CD4-positive, CD25-positive, alpha-beta regulatory T cell (primary cell): ENCODE measurements around the gene MELTF. TPM values are rescaled to one million over a fixed set of nuclear protein-coding genes. Genes with fewer than 3 reads are reported as not detected.
"Not testable (repeated sequence)": the region's sequence is repeated elsewhere in the genome, so short reads cannot be mapped to it uniquely, and the experiment has no call there.

ENCODE experiments used
- ATAC-seq, 2 donors: fragments of 150-1000 bp; cut with Tn5 transposase; one replicate each; pipeline ENCODE4 v1.10.0; 2021; ENCODE audit warnings: low read depth in 2 of 2, moderate number of reproducible peaks in 2 of 2, moderate library complexity in 1 of 2
- DNase-seq, 3 donors: peaks; one replicate each; pipeline versions ENCODE4 v3.0.0 to v3.0.0-alpha.2; 2012 to 2022; ENCODE audit warnings: mixed read lengths in 1 of 3
- H3K27ac ChIP-seq: one replicate; pipeline ENCODE4 v1.7.0; 2013; ENCODE audit warnings: mild to moderate bottlenecking, low read length; ENCODE audit not compliant: insufficient read depth, poor library complexity, severe bottlenecking
- H3K27me3 ChIP-seq: one replicate; pipeline ENCODE4 v1.7.0; 2013; ENCODE audit warnings: low read length; ENCODE audit not compliant: control insufficient read depth, insufficient read depth
- H3K36me3 ChIP-seq: one replicate; pipeline ENCODE4 v1.7.0; 2013; ENCODE audit warnings: mild to moderate bottlenecking, low read length, moderate library complexity; ENCODE audit not compliant: control insufficient read depth, insufficient read depth
- H3K4me1 ChIP-seq: 2 replicates; pipeline ENCODE4 v1.7.0; 2013; ENCODE audit warnings: mild to moderate bottlenecking, low read length; ENCODE audit not compliant: insufficient read depth, control insufficient read depth, poor library complexity, severe bottlenecking
- H3K4me3 ChIP-seq: one replicate; pipeline ENCODE4 v1.7.0; 2013; ENCODE audit warnings: low read depth, mild to moderate bottlenecking, low read length, moderate library complexity
- H3K9me3 ChIP-seq, 2 experiments: 1 replicate in 1 of 2; 2 replicates in 1 of 2; pipeline ENCODE4 v1.7.0; 2013; ENCODE audit warnings: low read length in 2 of 2, mild to moderate bottlenecking in 1 of 2, moderate library complexity in 1 of 2; ENCODE audit not compliant: control insufficient read depth in 2 of 2
- H3K27ac Mint-ChIP-seq, 3 donors: one replicate each; pipeline ENCODE4 v1.8.0; 2020 to 2022; ENCODE audit warnings: mild to moderate bottlenecking in 3 of 3, mixed read lengths in 3 of 3, moderate library complexity in 2 of 3
- H3K27me3 Mint-ChIP-seq: one replicate; pipeline ENCODE4 v1.8.0; 2022; ENCODE audit warnings: mild to moderate bottlenecking, mixed read lengths
- H3K36me3 Mint-ChIP-seq: one replicate; pipeline ENCODE4 v1.8.0; 2020; ENCODE audit warnings: mixed read lengths
- H3K4me1 Mint-ChIP-seq, 4 donors: one replicate each; pipeline ENCODE4 v1.8.0; 2020 to 2022; ENCODE audit warnings: mixed read lengths in 4 of 4, mild to moderate bottlenecking in 1 of 4
- H3K4me3 Mint-ChIP-seq, 4 donors: one replicate each; pipeline ENCODE4 v1.8.0; 2020 to 2022; ENCODE audit warnings: mild to moderate bottlenecking in 4 of 4, mixed read lengths in 4 of 4, moderate library complexity in 3 of 4
- H3K9me3 Mint-ChIP-seq, 7 donors: one replicate each; pipeline ENCODE4 v1.8.0; 2020 to 2022; ENCODE audit warnings: mixed read lengths in 7 of 7, mild to moderate bottlenecking in 3 of 7, moderate library complexity in 2 of 7
- polyA plus RNA-seq, 4 donors: library from polyadenylated mRNA; unstranded; fragments of 300-500 nt; fragmentation: Illumina TruSeq; gene quantifications; one replicate each; pipeline ENCODE4 v1.2.3, GENCODE V29; 2021
- total RNA-seq: library from RNA; stranded (reverse); gene quantifications from one replicate; pipeline ENCODE4 v1.2.3, GENCODE V29; 2022

The MELTF gene
- total and polyA plus RNA-seq, 5 donors from 2014 or later: 0.10 to 1.4 (median 0.47) TPM

- H3K4me1 ChIP-seq: no peaks in the 10 kb centered on the region
- no peak overlapping the region for H3K27ac ChIP-seq
These were observed 12.4 kb upstream of the MELTF start for GRCh38 chr3:197041875-197042488.

GRCh38 chr3:197040658-197041057, 11.0 kb upstream of the MELTF start:
- H3K36me3 Mint-ChIP-seq: peaks cover 6% of the 10 kb centered on the region
- ATAC-seq: no peak
- H3K27ac ChIP-seq: no peak overlapping the region

More at GRCh38 chr3:197041875-197042488, 12.4 kb upstream of the MELTF start:
- Mint-ChIP-seq H3K4me1 (no peaks in the 10 kb centered on the region), H3K27me3 (no peaks in the 10 kb centered on the region), H3K36me3 (peaks cover 19% of the 10 kb centered on the region), H3K27ac (peak overlapping the region in 1 of 3 donors; percentile 86), H3K9me3 (no peaks in the 10 kb centered on the region), H3K4me3 (no peak overlapping the region)
- Histone ChIP-seq H3K9me3 (no peaks in the 10 kb centered on the region), H3K27me3 (no peaks in the 10 kb centered on the region), H3K4me3 (no peak overlapping the region), H3K36me3 (peaks cover 41% of the 10 kb centered on the region)
- ATAC-seq (no peak), DNase-seq (no peak)

GRCh38 chr3:197038679-197039462, 9.3 kb upstream of the MELTF start:
- no peak overlapping the region for H3K4me3 ChIP-seq
- Mint-ChIP-seq H3K9me3 (no peaks in the 10 kb centered on the region), H3K27me3 (no peaks in the 10 kb centered on the region), H3K27ac (no peak overlapping the region), H3K4me3 (no peak overlapping the region), H3K4me1 (peaks cover 0 to 5% (median 1%) of the 10 kb centered on the region in 4 donors), H3K36me3 (no peaks in the 10 kb centered on the region)
- H3K36me3 ChIP-seq: peaks cover 14% of the 10 kb centered on the region
- H3K27me3 ChIP-seq: no peaks in the 10 kb centered on the region
- no peak overlapping the region for H3K27ac ChIP-seq
- H3K4me1 ChIP-seq: no peaks in the 10 kb centered on the region
- ATAC-seq (no peak), DNase-seq (no peak)
- no peaks in the 10 kb centered on the region for H3K9me3 ChIP-seq

More at GRCh38 chr3:197040658-197041057, 11.0 kb upstream of the MELTF start:
- Histone ChIP-seq H3K4me1 (no peaks in the 10 kb centered on the region), H3K36me3 (peaks cover 28% of the 10 kb centered on the region), H3K9me3 (no peaks in the 10 kb centered on the region), H3K27me3 (no peaks in the 10 kb centered on the region), H3K4me3 (no peak overlapping the region)
- no peak for DNase-seq
- H3K4me1 Mint-ChIP-seq: peaks cover 0 to 4% (median 0%) of the 10 kb centered on the region in 4 donors
- H3K4me3 Mint-ChIP-seq: no peak overlapping the region
- H3K9me3 Mint-ChIP-seq: no peaks in the 10 kb centered on the region
- no peaks in the 10 kb centered on the region for H3K27me3 Mint-ChIP-seq
- no peak overlapping the region for H3K27ac Mint-ChIP-seq

- Mint-ChIP-seq H3K9me3 (no peaks in the 10 kb centered on the region), H3K36me3 (no peaks in the 10 kb centered on the region), H3K4me3 (no peak overlapping the region), H3K27me3 (no peaks in the 10 kb centered on the region), H3K27ac (peak overlapping the region in 1 of 3 donors; percentile 21), H3K4me1 (peaks cover 0 to 5% (median 3%) of the 10 kb centered on the region in 4 donors)
- Histone ChIP-seq H3K27ac (no peak overlapping the region), H3K36me3 (peaks cover 1% of the 10 kb centered on the region), H3K27me3 (no peaks in the 10 kb centered on the region), H3K9me3 (no peaks in the 10 kb centered on the region), H3K4me1 (no peaks in the 10 kb centered on the region), H3K4me3 (no peak overlapping the region)
- ATAC-seq (no peak), DNase-seq (no peak)
These were observed 6.0 kb upstream of the MELTF start for GRCh38 chr3:197035577-197035976.

GRCh38 chr3:197034778-197035177, 5.2 kb upstream of the MELTF start:
- not testable (repeated sequence) for H3K27me3 ChIP-seq, H3K4me3 ChIP-seq, H3K4me1 ChIP-seq, H3K36me3 ChIP-seq, ATAC-seq, H3K27ac ChIP-seq, H3K27me3 Mint-ChIP-seq, H3K9me3 Mint-ChIP-seq, H3K27ac Mint-ChIP-seq, H3K36me3 Mint-ChIP-seq, H3K9me3 ChIP-seq, H3K4me3 Mint-ChIP-seq, H3K4me1 Mint-ChIP-seq
- DNase-seq: peak in 1 of 3 donors; percentile 11

GRCh38 chr3:197033764-197034163, 4.1 kb upstream of the MELTF start:
- not testable (repeated sequence) for H3K27ac ChIP-seq, DNase-seq, H3K27me3 ChIP-seq, H3K27me3 Mint-ChIP-seq, H3K4me3 ChIP-seq, H3K36me3 Mint-ChIP-seq, H3K4me3 Mint-ChIP-seq, H3K27ac Mint-ChIP-seq, H3K9me3 Mint-ChIP-seq, ATAC-seq, H3K36me3 ChIP-seq, H3K9me3 ChIP-seq
- H3K4me1 Mint-ChIP-seq: peaks cover 0 to 11% (median 4%) of the 10 kb centered on the region in 4 donors
- peaks cover 13% of the 10 kb centered on the region for H3K4me1 ChIP-seq

GRCh38 chr3:197031315-197032285, 2.0 kb upstream of the MELTF start:
- DNase-seq (no peak), ATAC-seq (peak in 1 of 2 donors; percentile 17)
- Histone ChIP-seq H3K4me1 (peaks cover 14% of the 10 kb centered on the region), H3K27ac (no peak overlapping the region), H3K9me3 (no peaks in the 10 kb centered on the region), H3K27me3 (no peaks in the 10 kb centered on the region), H3K36me3 (no peaks in the 10 kb centered on the region), H3K4me3 (no peak overlapping the region)
- Mint-ChIP-seq H3K27me3 (peaks cover 3% of the 10 kb centered on the region), H3K9me3 (no peaks in the 10 kb centered on the region), H3K27ac (no peak overlapping the region), H3K36me3 (no peaks in the 10 kb centered on the region), H3K4me3 (peak overlapping the region in 2 of 4 donors; percentile 12 to 81), H3K4me1 (peaks cover 0 to 14% (median 4%) of the 10 kb centered on the region in 4 donors)
